Stimulated activated CD4-positive, alpha-beta T cell treated with anti-CD3 and anti-CD28 coated beads, Interleukin-4, amount 100 ng/mL, for 24 hours (primary cell): Measurements from ENCODE around the gene ZNHIT6.
"Not testable (repeated sequence)": the region's sequence is repeated elsewhere in the genome, so short reads cannot be mapped to it uniquely, and the experiment has no call there.

ENCODE experiments used
- DNase-seq: peaks from one replicate; pipeline ENCODE4 v3.0.0-alpha.2; 2020

The ZNHIT6 gene

GRCh38 chr1:85665932-85666331 lies 42.3 kb downstream of the ZNHIT6 start:
- no peak for DNase-seq

DNA sequence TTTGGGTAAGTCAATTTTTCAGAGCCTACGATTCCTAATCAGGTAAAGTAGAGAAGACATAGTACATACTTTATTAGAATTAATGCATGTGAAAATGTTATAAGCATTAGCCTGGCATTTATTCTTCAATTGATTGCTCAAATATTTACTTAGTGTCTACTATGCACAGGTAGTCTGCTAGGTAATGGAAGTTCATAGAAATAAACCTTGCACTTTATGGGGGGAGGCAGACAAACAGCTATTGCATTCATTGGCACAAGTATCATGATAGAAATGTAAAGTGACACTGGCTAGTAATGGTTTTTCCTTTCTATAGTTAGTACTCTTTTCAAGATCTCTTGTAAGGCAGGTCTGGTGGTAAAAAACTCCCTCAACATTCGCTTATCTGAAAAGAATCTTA lies 44.9 kb downstream of the ZNHIT6 start:
- no peak for DNase-seq

DNA sequence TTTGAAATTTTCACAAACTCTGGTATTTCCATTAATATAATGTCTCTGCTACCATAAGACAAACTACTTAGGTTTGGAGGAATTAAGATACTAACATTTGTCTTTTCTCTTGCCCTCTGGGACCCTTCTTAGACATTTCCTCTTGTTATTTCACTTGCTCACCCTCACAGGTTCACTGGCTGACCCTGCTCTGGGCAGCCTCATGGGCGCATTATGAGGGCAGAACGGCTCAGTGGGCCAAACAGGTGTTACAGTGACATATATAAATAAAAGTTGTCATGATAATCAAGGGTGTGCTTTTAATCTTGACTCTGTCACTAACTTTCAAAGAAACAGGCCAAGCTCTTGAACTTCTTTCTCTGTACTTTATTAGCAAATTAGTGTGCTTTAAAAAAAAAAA lies 46.5 kb downstream of the ZNHIT6 start:
- no peak for DNase-seq

- no peak for DNase-seq
These were observed 47.7 kb downstream of the ZNHIT6 start for GRCh38 chr1:85660541-85660940.

DNA sequence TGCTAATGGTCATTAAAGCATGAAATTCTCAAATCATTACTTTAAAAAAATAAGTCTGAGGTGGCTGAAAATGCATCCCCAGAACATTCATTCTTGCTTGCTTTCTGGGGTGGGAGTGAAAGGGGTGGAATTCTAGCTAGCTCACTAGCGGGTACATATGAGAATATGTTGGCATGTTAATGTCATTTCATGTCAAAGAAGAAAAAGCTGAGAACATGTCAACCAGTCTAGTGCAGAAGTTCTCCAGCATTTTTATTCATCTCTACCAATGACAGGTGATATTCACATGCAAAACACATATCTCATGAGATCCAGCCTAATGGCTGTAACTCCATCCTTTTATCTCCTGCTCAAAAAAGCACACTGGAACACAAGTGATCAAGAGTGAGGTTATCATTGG lies 49.1 kb downstream of the ZNHIT6 start:
- DNase-seq, result no peak

DNA sequence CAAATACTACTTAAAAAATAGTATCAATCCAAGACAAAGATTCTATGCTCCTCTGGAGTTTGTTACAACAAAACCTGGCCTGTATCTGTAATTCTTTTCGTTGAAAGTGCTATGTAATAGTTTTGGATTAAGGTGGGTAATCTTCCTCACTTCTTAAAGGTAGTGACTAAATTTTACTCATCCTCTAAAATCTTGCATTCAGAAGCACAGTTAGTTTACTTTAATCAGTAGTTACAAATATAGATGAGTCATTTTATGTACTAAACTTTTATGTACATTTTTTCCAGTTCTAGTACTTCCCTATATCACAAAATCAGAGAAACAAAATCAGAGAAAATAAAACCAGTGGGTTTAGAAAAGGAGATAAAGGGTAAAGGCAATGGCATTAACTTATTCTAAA lies 51.3 kb downstream of the ZNHIT6 start:
- DNase-seq, result no peak

DNA sequence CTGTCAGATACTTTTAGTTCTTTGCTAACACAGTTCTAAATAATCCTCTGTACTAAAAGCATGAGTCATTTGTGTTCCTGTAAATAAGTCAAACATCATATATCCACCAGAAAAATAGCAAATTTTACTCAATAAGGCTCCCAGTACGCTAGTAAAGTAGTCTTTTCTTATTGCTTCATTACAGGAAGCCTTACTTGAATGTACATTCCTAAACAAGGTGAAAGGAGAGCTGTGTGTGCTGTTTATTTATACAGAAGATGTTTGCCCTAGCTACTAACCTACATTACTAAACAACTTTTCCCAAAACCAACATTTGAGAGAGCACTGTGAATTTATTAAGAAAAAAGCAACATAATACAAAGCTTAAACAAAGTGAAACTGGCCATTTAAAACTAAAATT lies 52.0 kb downstream of the ZNHIT6 start:
- no peak for DNase-seq

- DNase-seq, result no peak
These were observed 52.9 kb downstream of the ZNHIT6 start for GRCh38 chr1:85655315-85655714.

DNA sequence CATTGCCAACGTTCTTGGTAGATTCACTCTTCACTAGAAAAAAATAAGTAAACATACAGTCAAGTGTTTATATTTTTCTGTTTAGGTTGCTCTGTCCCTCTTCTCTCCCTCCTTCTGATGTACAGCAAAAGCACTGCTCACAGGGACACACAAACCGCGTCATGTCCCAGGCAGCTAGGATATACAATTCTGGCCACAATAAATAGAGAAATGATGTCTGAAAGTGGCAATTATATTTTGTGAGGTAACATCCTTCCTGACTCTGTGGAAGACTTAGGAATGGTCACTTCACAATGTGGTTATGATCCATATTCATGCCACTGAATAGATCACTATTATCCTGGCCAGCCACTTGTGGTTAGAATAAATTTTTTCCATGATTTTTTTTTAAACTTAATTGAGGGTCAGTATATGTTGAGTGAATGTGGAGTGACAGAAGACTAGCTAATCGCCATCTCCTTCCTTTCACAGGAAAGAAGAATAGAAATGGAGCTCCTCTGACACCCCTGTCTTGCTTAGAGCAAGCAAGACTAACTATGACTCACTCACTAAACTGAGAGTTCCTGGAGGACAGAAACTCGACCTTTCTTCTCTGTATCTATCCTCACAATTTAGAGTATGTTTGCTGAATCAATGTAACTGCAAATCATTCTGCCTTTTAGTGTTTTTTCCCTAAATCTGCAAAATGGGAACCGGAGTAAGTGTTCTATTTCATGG lies 54.0 kb downstream of the ZNHIT6 start:
- DNase-seq, result no peak

- DNase-seq, result no peak
These were observed 55.9 kb downstream of the ZNHIT6 start for GRCh38 chr1:85652327-85652726.

- DNase-seq, result no peak
These were observed 57.6 kb downstream of the ZNHIT6 start for GRCh38 chr1:85650645-85651044.

GRCh38 chr1:85649591-85649990 lies 58.6 kb downstream of the ZNHIT6 start:
- DNase-seq, result no peak

DNA sequence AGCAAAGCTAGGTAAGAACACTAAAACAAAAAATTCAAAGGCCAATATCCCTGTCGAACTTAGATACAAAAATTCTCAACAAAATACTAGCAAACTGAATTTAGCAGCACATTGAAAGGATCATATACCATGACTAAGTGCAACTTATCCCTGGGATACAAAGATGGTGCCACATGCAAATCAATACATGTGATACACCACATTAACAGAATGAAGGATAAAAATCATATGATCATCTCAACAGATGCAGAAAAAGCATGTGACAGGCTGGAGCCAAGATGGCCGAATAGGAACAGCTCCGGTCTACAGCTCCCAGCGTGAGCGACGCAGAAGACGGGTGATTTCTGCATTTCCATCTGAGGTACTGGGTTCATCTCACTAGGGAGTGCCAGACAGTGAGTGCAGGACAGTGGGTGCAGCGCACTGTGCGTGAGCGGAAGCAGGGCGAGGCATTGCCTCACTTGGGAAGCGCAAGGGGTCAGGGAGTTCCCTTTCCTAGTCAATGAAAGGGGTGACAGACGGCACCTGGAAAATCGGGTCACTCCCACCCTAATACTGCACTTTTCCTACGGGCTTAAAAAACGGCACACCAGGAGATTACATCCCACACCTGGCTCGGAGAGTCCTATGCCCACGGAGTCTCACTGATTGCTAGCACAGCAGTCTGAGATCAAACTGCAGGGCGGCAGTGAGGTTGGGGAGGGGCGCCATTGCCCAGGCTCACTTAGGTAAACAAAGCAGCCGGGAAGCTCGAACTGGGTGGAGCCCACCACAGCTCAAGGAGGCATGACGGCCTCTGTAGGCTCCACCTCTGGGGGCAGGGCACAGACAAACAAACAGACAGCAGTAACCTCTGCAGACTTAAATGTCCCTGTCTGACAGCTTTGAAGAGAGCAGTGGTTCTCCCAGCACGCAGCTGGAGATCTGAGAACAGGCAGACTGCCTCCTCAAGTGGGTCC lies 66.4 kb downstream of the ZNHIT6 start:
- DNase-seq, result not testable (repeated sequence)

GRCh38 chr1:85639920-85640319 lies 68.3 kb downstream of the ZNHIT6 start:
- not testable (repeated sequence) for DNase-seq

- DNase-seq, result no peak
These were observed 69.8 kb downstream of the ZNHIT6 start for GRCh38 chr1:85638412-85638811.

DNA sequence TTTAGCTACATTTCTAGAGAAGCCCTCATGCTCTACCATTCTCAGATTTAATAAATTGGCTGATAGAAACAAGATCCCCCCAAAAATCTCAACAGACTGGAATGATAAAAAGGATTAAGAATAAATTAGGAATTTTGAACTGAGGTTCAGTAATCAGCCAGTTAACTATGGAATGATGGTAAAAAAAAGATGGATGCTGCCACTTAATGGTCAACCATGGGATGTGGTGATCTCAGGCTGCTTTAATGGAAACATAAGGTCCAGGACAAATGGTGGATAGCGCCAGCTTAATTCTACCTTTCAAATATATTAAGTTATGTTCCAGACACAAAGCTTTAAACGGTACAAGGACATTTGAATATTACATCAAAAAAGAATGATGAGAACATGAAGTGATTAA lies 77.7 kb downstream of the ZNHIT6 start:
- no peak for DNase-seq

DNA sequence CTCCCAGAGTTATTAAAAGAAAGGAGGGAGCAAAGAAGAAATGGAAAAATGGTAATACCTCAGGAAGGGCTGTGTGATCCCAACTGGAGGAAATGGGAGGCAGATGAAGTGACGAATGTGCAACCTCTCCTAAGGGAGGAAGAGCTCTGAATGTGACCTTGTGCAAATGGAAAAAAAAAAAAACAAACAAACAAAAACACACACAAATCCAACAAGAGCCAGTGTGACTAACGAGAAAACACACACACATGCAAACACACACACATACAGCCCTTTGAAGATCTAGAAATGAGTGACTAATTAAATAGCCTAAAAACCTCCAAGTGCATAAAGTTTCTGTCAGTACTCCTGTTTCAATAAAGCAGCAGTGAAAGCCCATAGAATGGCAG lies 78.7 kb downstream of the ZNHIT6 start:
- no peak for DNase-seq

DNA sequence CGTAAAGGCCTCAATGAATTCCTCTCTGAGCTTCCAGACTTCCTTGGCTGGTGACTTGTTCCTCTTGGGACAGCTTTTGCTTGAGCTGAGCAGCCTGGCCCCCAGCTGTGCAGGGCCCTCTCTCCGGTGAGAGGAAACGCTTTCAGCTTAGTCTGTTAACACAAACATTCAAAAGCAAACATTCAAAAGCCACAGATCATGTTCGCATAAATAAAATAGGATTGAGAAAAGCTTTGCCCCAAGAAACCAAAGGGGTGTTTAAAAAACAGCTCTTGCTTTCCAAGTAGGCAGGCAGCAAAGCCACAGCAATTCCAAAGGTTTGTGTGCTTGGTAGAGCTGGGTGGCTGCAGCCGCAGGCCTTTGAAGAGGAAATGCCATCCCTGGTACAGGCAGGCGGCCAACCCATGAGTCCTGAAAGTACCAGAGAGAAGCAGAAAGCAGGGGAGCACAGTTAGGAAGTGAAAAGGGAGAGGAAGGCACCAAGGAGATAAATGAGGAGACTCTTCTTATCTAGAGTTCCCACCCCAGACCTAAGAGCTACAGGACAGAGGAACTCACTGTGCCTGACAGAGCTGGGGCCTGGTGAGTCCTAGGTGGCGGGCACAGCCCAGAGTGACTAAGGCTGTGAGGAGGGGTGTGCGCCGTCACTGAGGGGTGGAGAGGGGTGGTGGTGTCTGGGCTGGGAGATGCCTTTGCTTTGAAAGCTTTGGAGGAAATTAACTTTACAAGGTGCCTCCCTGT lies 79.3 kb downstream of the ZNHIT6 start:
- no peak for DNase-seq

DNA sequence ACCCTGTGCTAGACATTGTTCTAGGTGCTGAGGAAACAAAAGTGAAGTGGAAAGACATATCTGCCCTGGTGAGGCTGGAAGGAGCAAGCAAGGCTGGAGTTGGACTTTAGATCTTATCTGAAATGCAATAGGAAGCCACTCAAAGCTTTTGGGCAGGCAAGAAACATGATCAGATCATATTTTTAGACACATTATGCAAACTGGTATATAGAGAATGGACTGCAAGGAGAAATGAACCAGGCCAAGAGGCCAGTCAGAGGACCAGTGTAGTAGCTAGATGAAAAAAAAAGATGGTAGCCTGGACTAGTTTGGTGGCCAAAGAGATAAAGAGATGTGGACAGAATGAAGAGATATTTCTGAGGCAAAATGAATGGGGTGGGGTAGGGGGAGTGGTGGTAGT lies 81.4 kb downstream of the ZNHIT6 start:
- DNase-seq, result no peak

DNA sequence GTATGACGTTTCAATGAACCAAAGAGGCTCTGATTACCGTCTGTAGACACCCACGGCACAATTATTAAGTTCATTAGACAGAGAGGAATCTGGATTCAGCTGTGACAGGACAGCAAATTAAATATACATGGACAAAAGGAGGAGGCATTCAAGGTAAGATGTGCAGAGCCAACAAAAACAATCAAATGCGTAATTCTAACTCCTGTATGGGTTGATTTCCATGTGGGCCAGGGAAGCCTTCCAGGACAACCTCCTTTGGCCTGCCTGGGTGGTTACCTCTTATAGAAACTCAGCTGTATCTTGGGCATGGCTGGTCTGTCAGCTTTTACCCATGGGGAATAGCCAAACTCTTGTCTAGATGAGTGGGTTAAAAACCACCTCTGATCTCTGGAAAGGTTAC lies 83.9 kb downstream of the ZNHIT6 start:
- DNase-seq, result no peak

GRCh38 chr1:85623061-85623471 lies 85.2 kb downstream of the ZNHIT6 start:
- no peak for DNase-seq

DNA sequence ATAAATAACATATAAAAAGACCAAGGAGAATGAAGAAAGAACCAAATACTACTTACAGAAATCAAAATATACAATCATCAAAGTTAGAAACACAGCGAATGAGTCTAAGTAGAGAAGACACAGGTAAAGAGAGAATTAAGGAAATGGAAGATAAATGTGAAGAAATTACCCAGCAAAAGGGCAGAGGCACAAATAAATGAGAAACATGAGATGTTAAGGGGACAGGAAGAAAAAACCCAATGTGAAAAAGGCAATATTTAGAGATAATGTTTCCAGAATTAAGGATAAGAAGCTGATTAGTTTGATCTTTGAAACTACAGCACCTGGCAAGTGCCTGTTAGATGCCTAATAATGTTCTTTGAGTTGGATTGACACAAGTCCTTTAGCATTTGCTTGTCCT lies 86.8 kb downstream of the ZNHIT6 start:
- no peak for DNase-seq

- no peak for DNase-seq
These were observed 90.6 kb downstream of the ZNHIT6 start for GRCh38 chr1:85617633-85618100.
